Glomerular endothelial cell (primary cell): ENCODE results near the gene RTP1. TPM values are rescaled to one million over a fixed set of nuclear protein-coding genes. Genes with fewer than 3 reads are reported as not detected.
"Not testable (repeated sequence)": the region's sequence is repeated elsewhere in the genome, so short reads cannot be mapped to it uniquely, and the experiment has no call there.

Experiments used
- DNase-seq: peaks from one replicate; pipeline ENCODE4 v3.0.0-alpha.2; 2011; ENCODE audit warnings: low read depth, low spot score; ENCODE audit errors: extremely low read depth
- total RNA-seq: library from RNA; depleted of rRNA; stranded (reverse); fragments of >200 nt; gene quantifications from 2 replicates; pipeline ENCODE4 v1.2.3, GENCODE V29; 2015

Gene RTP1
- total RNA-seq, 1 donor from 2014 or later, result not detected

DNA sequence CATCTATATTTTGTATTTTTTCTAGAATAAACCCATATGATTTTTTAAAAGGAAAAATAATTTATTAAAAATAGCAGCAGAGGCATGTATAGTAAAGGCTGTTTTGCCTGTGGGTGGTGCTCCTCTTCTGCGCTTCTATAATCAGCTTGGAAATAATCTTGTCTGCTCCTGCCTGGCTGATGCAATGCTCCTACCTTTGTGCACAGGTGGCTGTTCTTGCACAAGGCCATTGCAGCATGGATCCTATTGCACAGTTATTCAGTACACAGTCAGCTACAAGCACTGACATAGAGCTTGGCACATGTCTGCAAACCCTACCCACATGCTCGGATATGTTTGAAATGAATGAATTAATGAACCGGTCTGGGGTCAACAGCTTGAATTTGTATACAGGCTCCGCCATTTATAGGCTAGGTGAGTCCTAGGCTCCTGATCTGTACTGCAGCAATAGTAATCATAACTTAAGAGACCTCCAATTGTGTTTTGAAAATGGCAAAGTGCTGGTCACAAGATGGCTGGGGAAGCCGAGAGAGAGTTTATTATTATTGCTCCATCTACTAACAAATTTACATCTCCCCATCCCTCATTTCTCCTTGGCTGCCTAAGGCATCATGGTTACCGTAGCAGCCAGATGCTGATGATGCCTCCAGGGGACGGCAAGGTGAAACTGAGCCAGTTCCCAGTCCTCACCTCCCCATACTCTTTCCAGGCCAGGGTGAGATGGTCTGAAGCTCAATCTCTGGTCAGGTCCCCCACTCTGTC is 532 bp upstream of the RTP1 start:
- no peak for DNase-seq

DNA sequence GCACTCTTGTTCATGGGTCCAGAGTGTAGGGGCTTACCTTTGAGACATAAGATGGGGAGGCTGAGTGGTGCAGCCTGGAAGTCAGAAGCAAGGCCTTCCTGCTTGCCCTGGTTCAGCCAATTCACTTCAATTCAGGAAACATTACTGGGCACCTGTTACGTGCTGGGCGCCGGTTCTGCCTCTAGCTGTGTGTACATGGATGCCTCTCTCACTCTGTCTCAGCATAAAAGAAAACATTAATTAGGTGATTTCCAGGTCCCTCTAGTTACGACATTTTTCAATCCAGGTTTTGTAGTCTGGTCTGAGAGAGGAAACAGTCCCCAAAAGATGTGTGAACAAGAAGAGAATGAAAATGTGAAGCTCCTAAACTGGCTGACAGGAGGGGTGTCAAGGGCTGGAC is 1.2 kb downstream of the RTP1 start:
- no peak for DNase-seq

DNA sequence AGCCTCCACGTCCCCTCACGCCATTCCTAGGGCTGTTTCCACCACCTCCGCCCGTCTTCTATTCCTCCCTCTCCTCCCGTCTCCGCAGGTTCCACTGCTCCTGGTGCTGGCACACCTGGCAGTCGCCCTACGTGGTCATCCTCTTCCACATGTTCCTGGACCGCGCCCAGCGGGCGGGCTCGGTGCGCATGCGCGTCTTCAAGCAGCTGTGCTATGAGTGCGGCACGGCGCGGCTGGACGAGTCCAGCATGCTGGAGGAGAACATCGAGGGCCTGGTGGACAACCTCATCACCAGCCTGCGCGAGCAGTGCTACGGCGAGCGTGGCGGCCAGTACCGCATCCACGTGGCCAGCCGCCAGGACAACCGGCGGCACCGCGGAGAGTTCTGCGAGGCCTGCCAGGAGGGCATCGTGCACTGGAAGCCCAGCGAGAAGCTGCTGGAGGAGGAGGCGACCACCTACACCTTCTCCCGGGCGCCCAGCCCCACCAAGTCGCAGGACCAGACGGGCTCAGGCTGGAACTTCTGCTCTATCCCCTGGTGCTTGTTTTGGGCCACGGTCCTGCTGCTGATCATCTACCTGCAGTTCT is 2.3 kb downstream of the RTP1 start:
- not testable (repeated sequence) for DNase-seq

DNA sequence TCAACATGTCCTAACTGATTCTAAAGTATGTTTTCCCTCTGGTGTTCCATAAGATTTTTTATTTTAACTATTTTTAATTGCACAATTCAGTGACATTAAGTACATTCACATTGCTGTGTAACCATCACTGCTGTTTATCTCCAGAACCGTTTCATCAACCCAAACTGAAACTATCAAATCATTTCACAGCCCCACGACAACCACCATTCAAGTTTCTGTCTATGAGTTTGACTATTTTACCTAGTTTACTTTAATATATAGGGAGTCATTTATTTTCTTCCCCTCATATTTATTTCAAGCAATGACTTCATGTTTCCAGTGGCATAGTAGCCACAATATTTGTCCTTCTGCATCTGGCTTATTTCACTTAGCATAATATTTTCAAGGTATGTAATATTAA is 8.4 kb downstream of the RTP1 start:
- no peak for DNase-seq

DNA sequence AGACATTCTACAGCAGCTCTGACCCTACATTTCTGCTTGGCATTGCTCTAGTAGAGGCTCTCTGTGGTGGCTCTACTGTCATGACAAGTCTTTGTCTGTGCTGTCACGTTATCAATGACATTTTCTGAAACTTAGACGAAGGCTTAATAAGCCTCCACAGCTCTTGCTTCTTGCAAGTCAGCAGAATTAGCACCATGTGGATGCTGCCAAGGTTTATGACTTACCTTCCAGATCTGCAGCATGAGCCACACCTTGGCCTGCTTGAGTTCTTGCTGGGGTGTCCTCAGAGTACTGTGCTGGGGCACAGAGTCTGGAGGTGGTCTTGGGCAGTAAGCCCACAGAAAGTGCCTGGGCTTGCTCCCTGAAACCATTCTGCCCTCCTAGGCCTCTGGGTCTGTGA is 9.8 kb downstream of the RTP1 start:
- no peak for DNase-seq

DNA sequence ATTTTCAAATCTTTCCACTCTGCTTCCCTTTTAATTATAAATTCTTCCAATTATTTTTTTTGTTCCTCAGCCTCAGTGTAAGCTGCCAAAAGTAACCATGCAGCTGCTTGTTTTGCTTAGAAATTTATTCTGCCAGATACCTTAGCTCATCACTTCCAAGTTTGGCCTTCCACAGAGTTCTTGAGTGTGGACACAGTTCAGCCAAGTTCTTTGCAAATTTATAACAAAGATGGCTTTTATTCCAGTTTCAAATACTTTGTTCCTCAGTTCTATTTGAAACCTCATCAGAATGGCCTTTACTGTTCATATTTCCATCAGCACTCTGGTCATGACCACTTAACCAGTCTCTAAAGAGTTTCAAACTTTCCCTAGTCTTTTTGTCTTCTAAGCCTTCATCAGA is 10.3 kb downstream of the RTP1 start:
- DNase-seq, result no peak

DNA sequence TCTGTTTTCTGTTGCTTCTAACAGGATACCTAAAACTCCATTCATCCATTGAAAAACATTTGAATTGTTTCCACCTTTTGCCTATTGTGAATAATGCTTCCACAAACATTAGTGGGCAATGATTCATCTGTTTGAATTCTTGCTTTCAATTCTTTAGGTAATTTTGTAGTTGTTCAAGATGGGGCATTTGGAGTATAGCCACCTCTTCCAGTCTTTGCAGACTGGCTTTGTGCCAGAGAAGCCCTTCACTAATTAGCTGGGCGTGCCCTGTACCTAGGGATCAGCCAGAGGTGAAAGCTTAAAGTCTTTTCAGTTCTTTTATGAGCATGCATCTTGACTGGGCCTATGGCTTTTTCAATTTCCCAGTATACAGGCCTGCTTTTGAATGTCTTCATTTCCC is 10.9 kb downstream of the RTP1 start:
- no peak for DNase-seq

DNA sequence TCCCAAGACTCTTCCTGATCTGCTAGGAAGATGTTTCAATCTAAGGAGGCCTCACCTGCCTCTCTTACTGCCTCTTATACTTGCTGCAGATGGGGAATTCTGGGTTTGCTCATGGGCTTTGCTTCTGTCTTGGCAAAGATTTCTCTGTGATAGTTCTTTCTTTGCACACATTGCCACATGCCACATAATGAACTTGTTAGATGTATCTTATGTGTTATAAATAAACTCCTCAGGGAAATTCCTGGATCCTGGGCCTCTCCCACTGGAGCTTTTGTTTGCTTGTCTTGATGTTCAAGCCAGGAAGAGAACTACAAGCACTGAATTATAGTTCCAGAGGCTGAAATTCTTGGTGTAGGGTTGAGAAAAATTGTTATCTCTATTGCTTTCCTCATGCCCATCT is 12.2 kb downstream of the RTP1 start:
- no peak for DNase-seq

DNA sequence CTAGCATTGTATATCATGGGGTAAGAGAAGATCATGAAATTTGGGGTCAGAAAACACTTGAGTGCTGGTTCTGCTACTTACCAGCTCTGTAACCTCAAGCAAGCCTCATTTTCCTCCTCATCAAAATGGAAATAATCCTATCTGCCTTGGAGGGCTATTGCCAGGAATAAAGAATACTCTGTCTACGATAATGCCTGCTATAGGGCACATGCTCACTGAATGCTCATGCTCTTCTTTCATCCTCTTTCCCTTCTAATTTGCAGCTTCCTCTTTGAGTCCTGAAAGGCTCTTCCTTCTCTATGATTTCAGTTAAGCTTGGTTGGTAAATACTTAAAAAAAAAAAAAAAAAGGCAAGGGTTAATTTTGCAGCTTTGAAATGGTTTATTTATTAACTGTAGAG is 12.8 kb downstream of the RTP1 start:
- DNase-seq, result no peak

DNA sequence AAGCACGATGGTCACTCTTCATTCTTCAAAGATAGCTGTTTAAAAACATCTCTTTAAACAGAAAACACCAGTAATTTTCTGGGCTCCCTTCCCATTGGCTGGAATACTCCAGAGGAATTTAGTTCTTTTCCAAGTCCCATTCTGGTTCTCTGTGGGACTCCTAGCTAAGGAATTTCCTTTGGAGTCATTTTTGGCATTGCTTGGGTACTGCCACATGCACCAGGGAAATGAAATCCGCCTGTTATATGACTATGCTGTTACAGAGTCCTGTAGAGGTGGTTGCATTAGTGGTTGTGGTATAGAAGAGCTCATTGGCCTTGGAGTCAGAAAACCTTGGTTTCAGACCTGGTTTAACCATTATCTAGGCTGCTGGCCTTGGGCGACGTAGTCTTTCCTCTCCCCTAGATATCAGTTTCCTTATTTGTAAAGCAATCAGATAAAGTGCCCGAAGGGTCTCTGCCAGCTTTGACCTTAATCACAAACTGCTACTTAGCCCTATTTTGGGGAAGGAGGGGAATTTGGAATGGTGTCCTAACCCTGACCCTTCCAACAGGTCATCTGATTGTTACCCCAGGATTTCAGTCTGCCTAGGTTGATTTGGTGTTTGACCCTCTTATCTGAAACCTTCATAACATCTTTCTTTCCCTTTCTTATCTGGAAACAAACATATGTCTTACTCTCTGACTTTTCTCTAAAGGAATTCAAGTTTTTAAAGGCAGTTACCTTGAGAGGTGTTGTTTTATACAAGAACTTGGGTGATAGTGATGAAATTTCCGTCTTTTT is 13.4 kb downstream of the RTP1 start:
- DNase-seq, result no peak

DNA sequence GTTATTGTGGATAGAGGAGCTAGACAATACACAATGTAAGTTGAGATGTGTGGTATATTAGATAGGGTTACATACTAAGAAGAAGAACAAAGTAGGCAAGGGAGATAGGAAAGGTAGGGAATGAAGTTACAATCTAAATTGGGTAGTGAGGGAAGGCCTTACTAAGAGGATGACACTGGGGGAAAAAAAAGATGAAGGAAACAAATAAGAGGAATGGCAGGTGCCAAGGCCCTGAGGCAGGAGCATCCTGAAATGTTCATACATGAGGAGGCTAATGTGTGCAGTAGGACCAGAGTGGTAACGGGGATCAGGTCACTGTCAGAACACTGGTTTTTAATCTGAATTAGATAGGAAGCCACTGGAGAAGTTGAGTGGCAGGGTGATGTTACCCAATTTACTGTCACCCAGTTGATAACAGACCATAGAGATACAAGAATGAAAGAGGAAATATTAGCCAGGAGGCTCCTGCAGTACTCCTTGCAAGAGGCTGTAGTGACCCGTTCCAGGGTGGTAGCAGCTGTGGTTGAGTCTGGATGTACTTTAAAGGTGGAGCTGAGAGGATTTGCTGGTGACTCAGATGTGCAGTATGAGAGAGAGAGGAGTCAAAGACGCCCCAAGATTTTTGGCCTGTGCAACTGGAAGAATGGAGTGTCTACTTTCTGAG is 14.4 kb downstream of the RTP1 start:
- no peak for DNase-seq

DNA sequence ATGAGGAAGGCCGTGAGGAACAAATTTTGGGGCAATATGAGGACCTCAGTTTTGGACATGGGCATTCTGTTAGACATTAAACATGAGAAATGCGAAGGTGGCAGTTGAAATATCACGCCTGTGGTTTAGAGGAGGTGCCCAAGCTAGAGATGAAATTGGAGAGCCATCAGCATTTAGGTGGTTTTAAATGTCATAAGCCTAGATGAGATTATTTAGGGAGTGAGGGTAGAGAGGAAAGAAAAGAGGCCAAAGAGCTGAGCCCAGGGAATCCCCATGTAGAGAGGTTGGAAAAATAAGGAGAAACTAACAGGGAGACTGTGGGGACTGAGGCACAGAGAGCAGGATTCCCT is 14.9 kb downstream of the RTP1 start:
- no peak for DNase-seq

DNA sequence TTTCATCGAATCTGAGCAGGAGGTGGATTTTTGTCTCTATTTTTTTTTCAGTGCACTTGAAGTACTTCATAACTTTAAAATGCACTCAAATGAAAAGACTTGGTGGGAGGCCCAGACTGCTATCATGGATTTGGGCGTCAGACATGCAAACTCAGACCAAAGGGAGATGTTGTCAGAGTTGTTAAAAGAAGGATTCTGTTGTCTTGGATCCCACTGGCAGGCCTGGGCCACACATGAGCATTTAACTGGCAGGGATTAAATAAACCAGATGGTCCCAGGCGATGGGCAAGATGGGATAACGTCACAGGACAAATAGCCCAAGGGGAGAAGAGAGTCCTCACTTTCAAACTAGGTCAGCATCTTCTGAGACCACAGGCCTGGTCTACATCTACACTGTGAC is 15.4 kb downstream of the RTP1 start:
- DNase-seq, result no peak

DNA sequence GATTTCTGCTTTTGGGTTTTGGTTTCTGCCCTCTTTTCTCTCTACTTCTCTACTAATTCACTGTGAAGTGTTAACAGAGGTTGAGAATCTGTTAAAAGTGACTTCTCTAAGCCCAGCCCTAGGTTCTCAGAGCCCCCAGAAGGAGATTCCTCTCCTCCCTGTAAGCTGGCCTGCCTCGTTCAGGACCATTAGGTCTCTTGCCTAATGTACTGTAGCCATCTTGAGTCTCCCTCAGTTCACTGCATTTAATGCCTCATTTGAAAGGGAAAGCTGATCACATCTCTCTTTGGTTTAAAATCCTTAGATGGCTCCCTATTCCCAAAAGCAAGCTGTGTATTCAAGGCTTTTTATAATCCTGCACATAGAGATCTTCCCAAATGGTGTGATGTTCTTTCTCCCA is 16.3 kb downstream of the RTP1 start:
- no peak for DNase-seq

DNA sequence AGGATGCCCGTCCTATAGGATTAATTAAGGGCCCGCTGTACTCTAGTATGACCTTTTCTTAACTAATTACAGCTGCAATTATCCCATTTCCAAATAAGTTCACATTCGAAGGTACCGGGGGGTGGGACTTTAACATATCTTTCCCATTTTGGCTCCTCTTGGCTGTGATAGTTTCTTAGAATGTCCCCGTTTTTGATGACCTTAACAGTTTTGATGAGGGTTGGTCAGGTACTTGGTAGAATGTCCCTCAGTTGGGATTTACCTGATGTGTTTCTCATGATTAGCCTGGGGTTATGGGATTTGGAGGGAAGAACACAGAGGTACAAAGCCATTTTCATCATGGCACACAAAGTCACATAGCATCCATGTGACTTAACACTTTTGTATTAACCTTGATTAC is 18.2 kb downstream of the RTP1 start:
- DNase-seq, result no peak

DNA sequence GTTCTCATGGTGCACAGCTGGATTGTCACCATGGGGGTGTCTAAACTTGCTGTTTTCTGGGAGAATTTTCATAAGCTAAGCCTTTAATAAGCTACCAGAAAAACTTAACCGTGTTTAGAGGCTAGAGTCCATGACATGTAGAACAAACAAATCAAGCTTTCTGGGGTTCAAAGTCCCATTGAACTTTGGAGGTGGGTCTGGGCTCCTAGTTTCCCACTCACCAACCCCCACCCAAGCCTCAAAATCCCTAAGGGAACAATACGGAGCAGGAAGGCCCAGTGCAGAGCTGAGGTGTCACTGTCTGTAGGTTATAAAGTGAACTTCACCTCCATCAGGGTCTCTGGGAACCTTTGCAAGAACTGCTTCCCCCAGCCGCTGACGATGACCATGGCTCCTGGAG is 25.5 kb downstream of the RTP1 start:
- DNase-seq, result no peak

DNA sequence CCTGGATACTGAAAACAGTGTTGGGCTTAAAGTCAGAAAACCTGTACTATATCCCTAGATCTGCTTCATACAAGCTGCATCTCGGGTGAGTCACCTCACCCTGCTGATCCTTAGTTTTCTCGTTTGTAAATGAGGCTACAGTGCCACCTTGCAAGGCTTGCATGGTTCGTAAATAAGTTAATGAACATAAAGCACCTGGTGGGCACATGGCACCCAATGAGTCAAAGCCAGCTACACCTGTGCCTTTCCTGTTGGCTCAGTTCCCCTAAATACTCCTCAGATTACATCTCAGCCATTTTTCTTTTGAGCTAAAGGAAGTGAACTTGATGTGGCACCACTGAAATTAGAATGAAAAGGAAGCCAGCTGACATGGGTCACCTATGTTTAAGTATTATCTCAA is 26.5 kb downstream of the RTP1 start:
- no peak for DNase-seq

DNA sequence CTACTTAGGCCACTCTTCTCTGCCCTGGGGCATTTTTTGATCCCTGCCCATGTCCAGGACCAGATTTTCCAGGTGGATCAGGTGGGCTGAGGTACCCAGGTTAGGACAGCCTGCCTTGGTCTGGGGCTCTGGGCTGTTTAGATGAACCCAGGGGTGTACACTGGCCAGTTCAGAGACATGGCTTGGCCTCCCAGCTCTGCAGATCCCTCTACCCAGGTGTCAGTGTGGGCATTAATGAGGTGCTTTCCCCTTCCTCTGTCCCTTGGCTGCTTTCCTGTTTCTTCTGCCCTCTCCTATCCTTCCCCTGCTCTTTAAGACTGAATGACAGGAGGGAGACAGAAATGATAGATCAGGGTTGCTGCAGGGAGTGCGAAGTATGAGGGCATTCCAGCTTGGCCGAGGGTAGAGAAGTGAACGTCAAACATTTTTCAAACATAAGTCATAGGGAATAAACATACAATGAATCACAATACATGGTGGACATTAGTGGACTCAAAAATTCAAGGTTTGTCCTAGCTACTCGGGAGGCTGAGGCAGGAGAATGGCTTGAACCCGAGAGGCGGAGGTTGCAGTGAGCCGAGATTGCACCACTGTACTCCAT is 30.5 kb downstream of the RTP1 start:
- no peak for DNase-seq

DNA sequence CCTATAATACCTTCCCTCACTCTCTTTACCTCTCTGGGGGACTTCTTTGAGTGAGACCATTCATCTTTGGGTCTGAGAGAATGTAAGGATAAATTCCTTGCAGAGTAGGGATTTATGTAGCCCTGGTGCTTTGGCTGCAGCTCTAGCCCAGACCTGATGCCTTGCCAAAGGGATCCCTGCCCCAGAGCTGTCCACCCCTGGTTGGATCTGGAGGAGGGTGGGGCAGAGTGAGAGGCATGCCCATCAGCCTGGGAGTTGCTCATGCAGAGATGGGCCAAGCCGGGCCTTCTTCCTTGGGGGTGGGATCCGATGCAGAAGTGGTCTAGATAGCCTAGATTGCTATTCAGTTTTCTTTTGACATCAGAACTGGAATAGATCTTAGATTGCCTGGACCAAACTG is 31.5 kb downstream of the RTP1 start:
- DNase-seq, result no peak

DNA sequence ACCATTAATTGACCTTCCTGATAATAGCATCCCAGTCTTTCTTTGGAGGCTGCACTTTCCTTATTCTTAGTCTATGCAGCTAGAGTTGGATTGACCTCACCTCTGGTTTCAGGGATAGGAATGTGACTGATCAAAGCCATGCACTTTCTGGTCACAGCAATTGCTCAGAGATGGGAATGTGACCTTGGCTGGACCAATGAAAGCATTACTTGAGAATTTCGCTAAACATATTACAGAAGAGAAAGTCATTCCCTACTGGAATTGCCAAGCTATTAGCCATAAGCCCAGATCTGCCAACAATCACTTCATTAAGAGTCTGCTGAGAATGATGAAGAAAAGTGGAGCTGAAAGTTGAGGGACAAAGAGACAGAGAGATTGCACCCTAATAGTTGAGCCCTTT is 32.7 kb downstream of the RTP1 start:
- no peak for DNase-seq

DNA sequence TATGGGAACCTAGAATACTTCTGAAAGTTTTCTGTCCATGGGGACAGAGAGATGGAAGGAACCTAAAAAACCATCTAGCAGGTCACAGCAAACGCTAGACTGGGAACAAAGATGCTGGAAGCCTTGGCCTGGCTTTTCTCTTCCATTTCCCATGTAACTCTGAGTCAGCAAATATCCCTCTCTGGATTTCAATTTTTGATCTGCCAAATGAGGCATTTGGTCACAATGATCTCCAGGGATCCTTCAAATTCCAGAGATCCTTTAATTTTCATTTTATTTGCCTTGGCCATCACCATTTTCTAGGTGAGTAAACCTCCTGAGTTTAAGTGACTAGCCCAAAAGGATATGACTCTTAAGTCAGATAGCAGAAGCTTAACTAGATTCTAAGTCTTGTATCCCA is 39.7 kb downstream of the RTP1 start:
- no peak for DNase-seq
